OCI-LY1 (cell line): ENCODE measurements around the gene A2M.

ENCODE experiments used
- H2AFZ ChIP-seq: fragments of 200-600 bp; sonication (generic), shearing (Covaris generic); 2 replicates; pipeline ENCODE4 v1.6.0; 2014; ENCODE audit warnings: antibody characterized with exemption, mild to moderate bottlenecking, low read length
- H3F3A ChIP-seq: fragments of 200-600 bp; sonication (generic), shearing (Covaris generic); 2 replicates; pipeline ENCODE4 v1.6.0; 2014; ENCODE audit warnings: mild to moderate bottlenecking, antibody characterized with exemption, low read length, moderate library complexity; ENCODE audit not compliant: insufficient read depth
- H3K27ac ChIP-seq: fragments of 200-600 bp; sonication (generic); 2 replicates; pipeline ENCODE4 v1.5.1; 2014; ENCODE audit warnings: low read length, mixed run types, mild to moderate bottlenecking, low read depth; ENCODE audit not compliant: poor library complexity, severe bottlenecking
- H3K27me3 ChIP-seq: fragments of 200-600 bp; sonication (generic); 2 replicates; pipeline ENCODE4 v1.6.0; 2014; ENCODE audit warnings: antibody characterized with exemption, mild to moderate bottlenecking, low read length, moderate library complexity; ENCODE audit not compliant: insufficient read depth
- H3K36me3 ChIP-seq: fragments of 200-600 bp; sonication (generic); 2 replicates; pipeline ENCODE4 v1.6.1; 2014; ENCODE audit warnings: mild to moderate bottlenecking, antibody characterized with exemption, low read length, moderate library complexity, mixed read lengths; ENCODE audit not compliant: insufficient read depth
- H3K4me1 ChIP-seq: fragments of 200-600 bp; sonication (generic); 2 replicates; pipeline ENCODE4 v1.5.1; 2014; ENCODE audit warnings: mild to moderate bottlenecking, low read length, moderate library complexity; ENCODE audit not compliant: insufficient read depth, severe bottlenecking
- H3K4me2 ChIP-seq: fragments of 200-600 bp; sonication (generic), shearing (Covaris generic); 2 replicates; pipeline ENCODE4 v1.6.1; 2014; ENCODE audit warnings: low read length
- H3K4me3 ChIP-seq: fragments of 200-600 bp; sonication (generic); 2 replicates; pipeline ENCODE4 v1.5.1; 2014; ENCODE audit warnings: low read length, low read depth, mild to moderate bottlenecking, mixed read lengths; ENCODE audit not compliant: poor library complexity, severe bottlenecking
- H3K79me2 ChIP-seq: fragments of 200-600 bp; shearing (Covaris generic); 2 replicates; pipeline ENCODE4 v1.6.1; 2016; ENCODE audit warnings: mixed run types, low read length, mixed read lengths; ENCODE audit not compliant: insufficient read depth
- H3K9ac ChIP-seq: fragments of 200-600 bp; sonication (generic), shearing (Covaris generic); 2 replicates; pipeline ENCODE4 v1.6.1; 2014; ENCODE audit warnings: mild to moderate bottlenecking, low read length, mixed read lengths
- H3K9me2 ChIP-seq: fragments of 200-600 bp; sonication (generic), shearing (Covaris generic); 2 replicates; pipeline ENCODE4 v1.6.1; 2014; ENCODE audit warnings: low read depth, mild to moderate bottlenecking, low read length, mixed read lengths
- H3K9me3 ChIP-seq: fragments of 200-600 bp; shearing (Covaris generic); 2 replicates; pipeline ENCODE4 v1.6.1; 2014; ENCODE audit warnings: low read length, mixed read lengths
- H4K20me1 ChIP-seq: fragments of 200-600 bp; sonication (generic), shearing (Covaris generic); 2 replicates; pipeline ENCODE4 v1.6.0; 2016; ENCODE audit warnings: mild to moderate bottlenecking, low read length; ENCODE audit not compliant: insufficient read depth
- EZH2 ChIP-seq: fragments of 200-600 bp; sonication (generic), shearing (Covaris generic); IDR thresholded peaks from 2 replicates; pipeline ENCODE4 v1.8.0; 2017; ENCODE audit warnings: borderline replicate concordance, mixed run types, mild to moderate bottlenecking, antibody characterized with exemption, low read length, moderate library complexity, mixed read lengths
- TF ChIP-seq, protein P1 (sequence below): fragments of 200-600 bp; sonication (generic), shearing (Covaris generic); IDR thresholded peaks from 2 replicates; pipeline ENCODE4 v1.5.1; 2017; ENCODE audit warnings: mild to moderate bottlenecking, antibody characterized with exemption, low read length, moderate library complexity, mixed read lengths

Gene A2M

DNA sequence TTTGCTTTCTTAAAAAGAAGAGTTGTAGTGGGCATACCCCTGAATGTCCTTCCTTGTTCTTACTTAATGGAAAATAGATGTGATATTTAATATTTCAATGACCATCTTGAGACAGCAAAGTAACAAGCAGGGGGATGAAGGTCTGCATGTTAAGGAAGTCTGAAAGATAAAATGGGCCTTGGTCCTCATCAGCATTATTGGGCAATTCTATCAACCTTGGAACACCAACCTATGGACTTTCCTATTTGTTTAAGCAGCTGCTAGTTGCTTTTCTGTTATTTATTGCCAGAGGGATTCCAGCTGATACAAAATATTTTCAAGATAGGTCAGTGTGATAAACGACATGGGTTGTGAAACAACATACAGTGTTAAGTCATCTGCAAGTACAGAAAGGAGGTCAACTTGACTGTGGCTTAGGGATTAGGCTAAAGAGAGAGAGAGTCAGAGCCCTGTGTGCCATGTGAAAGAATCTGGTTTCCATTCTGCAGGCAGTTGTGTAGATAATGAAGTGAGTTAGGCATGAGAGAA, 16.4 kb upstream of the A2M start:
- Histone ChIP-seq H3K4me1 (no peaks in the 10 kb centered on the region), H3K9me3 (no peaks in the 10 kb centered on the region), H3K9ac (no peak overlapping the region), H4K20me1 (no peaks in the 10 kb centered on the region), H3F3A (no peaks in the 10 kb centered on the region), H2AFZ (no peak overlapping the region), H3K36me3 (no peaks in the 10 kb centered on the region), H3K9me2 (no peaks in the 10 kb centered on the region), H3K27me3 (no peaks in the 10 kb centered on the region), H3K27ac (no peak overlapping the region), H3K79me2 (no peaks in the 10 kb centered on the region), H3K4me3 (no peak overlapping the region), H3K4me2 (no peak overlapping the region)
- TF ChIP-seq EZH2, result no peak
- TF ChIP-seq, protein P1, sequence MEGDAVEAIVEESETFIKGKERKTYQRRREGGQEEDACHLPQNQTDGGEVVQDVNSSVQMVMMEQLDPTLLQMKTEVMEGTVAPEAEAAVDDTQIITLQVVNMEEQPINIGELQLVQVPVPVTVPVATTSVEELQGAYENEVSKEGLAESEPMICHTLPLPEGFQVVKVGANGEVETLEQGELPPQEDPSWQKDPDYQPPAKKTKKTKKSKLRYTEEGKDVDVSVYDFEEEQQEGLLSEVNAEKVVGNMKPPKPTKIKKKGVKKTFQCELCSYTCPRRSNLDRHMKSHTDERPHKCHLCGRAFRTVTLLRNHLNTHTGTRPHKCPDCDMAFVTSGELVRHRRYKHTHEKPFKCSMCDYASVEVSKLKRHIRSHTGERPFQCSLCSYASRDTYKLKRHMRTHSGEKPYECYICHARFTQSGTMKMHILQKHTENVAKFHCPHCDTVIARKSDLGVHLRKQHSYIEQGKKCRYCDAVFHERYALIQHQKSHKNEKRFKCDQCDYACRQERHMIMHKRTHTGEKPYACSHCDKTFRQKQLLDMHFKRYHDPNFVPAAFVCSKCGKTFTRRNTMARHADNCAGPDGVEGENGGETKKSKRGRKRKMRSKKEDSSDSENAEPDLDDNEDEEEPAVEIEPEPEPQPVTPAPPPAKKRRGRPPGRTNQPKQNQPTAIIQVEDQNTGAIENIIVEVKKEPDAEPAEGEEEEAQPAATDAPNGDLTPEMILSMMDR, result no peak

- Histone ChIP-seq H3K27ac (no peak overlapping the region), H3K9ac (no peak overlapping the region), H3K4me2 (no peak overlapping the region), H3K27me3 (no peaks in the 10 kb centered on the region), H2AFZ (no peak overlapping the region), H3K36me3 (no peaks in the 10 kb centered on the region), H3K9me2 (no peaks in the 10 kb centered on the region), H3K4me3 (no peak overlapping the region), H4K20me1 (no peaks in the 10 kb centered on the region), H3F3A (no peaks in the 10 kb centered on the region), H3K79me2 (no peaks in the 10 kb centered on the region), H3K9me3 (no peaks in the 10 kb centered on the region), H3K4me1 (no peaks in the 10 kb centered on the region)
- TF ChIP-seq EZH2, result no peak
- TF ChIP-seq, protein P1, result no peak
Observed at GRCh38 chr12:9130244-9130643, 14.5 kb upstream of the A2M start.

DNA sequence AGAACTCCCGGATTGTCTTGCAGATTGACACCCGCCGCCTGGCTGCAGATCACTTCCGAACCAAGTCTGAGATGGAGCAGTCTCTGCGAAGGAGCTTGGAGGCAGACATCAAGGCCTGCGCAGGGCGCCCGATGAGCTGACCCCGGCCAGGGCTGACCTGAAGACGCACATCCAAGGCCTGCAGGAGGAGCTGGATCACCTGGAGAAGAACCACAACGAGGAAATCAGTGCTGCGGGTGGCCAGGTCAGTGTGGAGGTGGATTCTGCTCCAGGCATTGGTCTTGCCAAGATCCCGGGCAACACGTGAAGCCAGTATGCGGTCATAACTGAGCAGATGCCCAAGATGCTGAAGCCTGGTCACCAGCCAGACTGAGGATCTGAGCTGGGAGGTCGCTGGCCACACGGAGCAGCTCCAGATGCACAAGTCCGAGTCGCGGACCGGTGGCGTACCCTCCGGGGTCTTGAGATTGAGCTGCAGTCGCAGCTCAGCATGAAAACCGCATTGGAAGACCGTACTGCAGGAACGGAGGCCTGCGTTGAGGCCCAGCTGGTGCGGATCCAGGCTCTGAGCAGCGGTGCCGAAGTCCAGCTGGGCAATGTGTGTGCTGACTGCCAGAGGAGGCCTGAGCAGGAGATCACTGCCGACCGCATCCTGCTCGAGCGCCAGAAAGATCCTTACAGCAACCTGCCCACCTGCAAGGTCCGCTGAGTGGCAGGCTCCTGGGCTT, 12.4 kb upstream of the A2M start:
- H3K27ac ChIP-seq, result no peak overlapping the region
- H3K4me2 ChIP-seq, result no peak overlapping the region
- H2AFZ ChIP-seq, result no peak overlapping the region
- H3K79me2 ChIP-seq, result no peaks in the 10 kb centered on the region
- TF ChIP-seq EZH2, result no peak
- TF ChIP-seq, protein P1, result no peak
- no peaks in the 10 kb centered on the region for H3K9me3 ChIP-seq
- H3F3A ChIP-seq, result no peaks in the 10 kb centered on the region
- H3K4me1 ChIP-seq, result no peaks in the 10 kb centered on the region
- H3K36me3 ChIP-seq, result no peaks in the 10 kb centered on the region
- no peaks in the 10 kb centered on the region for H3K27me3 ChIP-seq
- H3K4me3 ChIP-seq, result no peak overlapping the region
- no peak overlapping the region for H3K9ac ChIP-seq
- no peaks in the 10 kb centered on the region for H3K9me2 ChIP-seq
- no peaks in the 10 kb centered on the region for H4K20me1 ChIP-seq
